ENCODE results near the gene DIAPH2.
"Not testable (repeated sequence)": the region's sequence is repeated elsewhere in the genome, so short reads cannot be mapped to it uniquely, and the experiment has no call there.

- TF ChIP-seq MAX (IDR thresholded peaks at IDR 0.05; ENCODE audit: low read depth, low read length); CTCF (IDR thresholded peaks at IDR 0.05; ENCODE audit: low read depth, low read length); POLR2A (IDR thresholded peaks at IDR 0.05; ENCODE audit: extremely low read depth, insufficient read length); MYC (IDR thresholded peaks at IDR 0.05; ENCODE audit: low read depth, low read length): not testable (repeated sequence)
These were observed 29.8 kb downstream of the DIAPH2 start for GRCh38 chrX:96714393-96714792.

All from NB4 (cell line).